Femur (tissue), 1 donor: ENCODE measurements around the gene WBP1L.
A peak's percentile ranks its signal among the peaks of the same experiment; 100 is the strongest.
"Not testable (repeated sequence)": the region's sequence is repeated elsewhere in the genome, so short reads cannot be mapped to it uniquely, and the experiment has no call there.

Source experiments
- DNase-seq: peaks from one replicate; pipeline ENCODE4 v3.0.0-alpha.2; 2017

The WBP1L gene

DNA sequence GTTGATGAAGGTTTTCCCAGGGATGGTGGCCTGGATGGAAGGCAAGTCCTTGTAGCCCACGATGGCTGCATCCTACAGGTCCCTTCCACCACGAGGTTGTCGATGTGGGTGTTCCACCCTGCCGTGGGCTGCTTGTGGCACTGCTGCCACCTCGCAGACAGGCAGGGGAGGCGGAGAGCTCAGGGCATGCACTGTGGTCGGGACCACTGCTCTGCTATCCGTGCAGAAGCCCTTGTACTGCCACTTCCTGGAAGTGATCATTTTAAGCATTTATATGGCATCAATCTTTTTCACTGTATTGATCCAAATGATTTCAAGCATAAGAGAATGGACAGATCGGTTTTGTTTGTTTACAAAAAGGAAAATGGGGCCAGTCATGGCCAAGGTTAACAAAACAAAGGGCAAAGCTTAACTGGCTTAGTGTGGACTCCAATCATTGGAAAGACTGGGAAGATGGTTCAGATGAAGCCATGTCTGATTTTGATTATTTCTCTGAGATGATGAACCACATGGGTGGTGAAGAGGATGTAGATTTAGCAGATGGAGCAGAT lies 101.7 kb downstream of the WBP1L start:
- no peak for DNase-seq

DNA sequence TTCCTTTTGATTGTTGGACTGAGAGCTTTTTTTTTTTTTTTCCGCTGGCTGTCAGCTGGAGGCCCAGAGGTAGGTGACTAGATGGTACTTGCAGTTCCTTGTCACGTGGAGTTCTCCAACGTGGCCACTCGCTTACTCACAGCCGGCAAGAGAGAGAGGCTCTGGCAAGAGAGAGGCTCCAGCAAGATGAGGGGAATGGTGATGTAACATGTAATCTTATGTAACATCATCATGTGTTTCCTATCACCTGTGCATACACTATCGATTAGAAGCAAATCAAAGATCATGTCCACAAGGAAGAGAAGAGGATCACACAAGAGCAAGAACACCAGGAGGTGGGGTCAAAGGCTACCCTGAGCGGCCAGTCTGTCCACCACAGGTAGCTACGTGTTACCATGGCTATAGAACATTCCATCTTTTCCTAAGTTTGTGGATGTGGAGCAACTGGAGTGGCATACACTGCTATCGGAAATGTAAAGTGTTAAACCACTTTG lies 106.3 kb downstream of the WBP1L start:
- no peak for DNase-seq

- not testable (repeated sequence) for DNase-seq
Measured at GRCh38 chr10:102853237-102853636, 109.5 kb downstream of the WBP1L start.

- DNase-seq = peak; percentile 36
Measured at GRCh38 chr10:102855731-102856436, 112.1 kb downstream of the WBP1L start.

GRCh38 chr10:102856758-102857424 lies 113.1 kb downstream of the WBP1L start:
- no peak for DNase-seq

DNA sequence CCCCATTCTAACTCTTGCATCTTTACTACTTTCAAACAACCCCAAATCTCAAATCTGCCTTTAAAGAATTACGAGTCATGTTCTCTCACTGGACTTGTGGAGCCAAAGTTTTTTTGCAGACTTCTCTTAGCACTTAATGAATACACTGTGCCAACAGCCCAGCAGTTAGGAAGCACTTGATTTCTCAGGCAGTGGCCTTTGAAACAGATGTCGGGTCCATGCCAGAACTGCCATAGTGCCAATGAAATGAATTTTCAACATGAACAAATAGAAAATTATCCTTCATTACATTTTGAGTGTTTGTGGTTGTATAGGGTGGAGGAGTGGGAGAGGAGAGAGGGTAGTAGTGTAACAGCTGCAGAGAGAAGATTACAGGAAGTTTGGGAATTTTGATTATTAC lies 116.2 kb downstream of the WBP1L start:
- no peak for DNase-seq

GRCh38 chr10:102863660-102864059 lies 119.9 kb downstream of the WBP1L start:
- no peak for DNase-seq

GRCh38 chr10:102865620-102866019 lies 121.9 kb downstream of the WBP1L start:
- no peak for DNase-seq
